GM12878 (cell line): ENCODE results near the gene CAMK2A. TPM values are rescaled to one million over a fixed set of nuclear protein-coding genes. Genes with fewer than 3 reads are reported as not detected.

Experiments used
- ATAC-seq: fragments of 200-7000 bp; cut with Tn5 transposase; 3 replicates; pipeline ENCODE4 v1.9.1; 2020; ENCODE audit warnings: mild to moderate bottlenecking, moderate library complexity
- BruUV-seq: library from RNA; stranded (reverse); fragments of 400-500 nt; replicated peaks from 2 replicates; lab custom pipeline; 2021; lab: Mats Ljungman, UMichigan
- CTCF ChIA-PET: fragments of 300-600 bp; sonication (Branson Sonifier 250); formaldehyde crosslinking; extraction: SDS; loops from one replicate; lab custom pipeline; 2021; ENCODE audit warnings: inconsistent platforms; lab: Yijun Ruan, JAX
- POLR2A ChIA-PET: fragments of 350-600 bp; formaldehyde crosslinking; extraction: SDS; loops from one replicate; lab custom pipeline; 2021; ENCODE audit warnings: inconsistent platforms; lab: Charles Lee
- RAD21 ChIA-PET: fragments of 300-600 bp; sonication (Branson Sonifier 250); formaldehyde crosslinking; loops from one replicate; lab custom pipeline; 2023; ENCODE audit warnings: antibody characterized with exemption; ENCODE audit not compliant: unreplicated experiment; lab: Charles Lee
- SMC1A ChIA-PET: fragments of 300-600 bp; sonication (Branson Sonifier 250); formaldehyde crosslinking; loops from one replicate; lab custom pipeline; 2023; ENCODE audit not compliant: unreplicated experiment, uncharacterized antibody; lab: Charles Lee
- DNase-seq: peaks from one replicate; pipeline ENCODE4 v3.0.0-alpha.2; 2011; ENCODE audit warnings: low read depth, low spot score
- FAIRE-seq: peaks from 3 replicates; lab custom pipeline; 2011; peaks lifted over from hg19 to GRCh38; lab: Jason Lieb, UNC
- H2AFZ ChIP-seq: 2 replicates; pipeline ENCODE4 v1.6.0; 2011; ENCODE audit warnings: low read depth, low read length, control low read depth; ENCODE audit not compliant: control insufficient read depth
- H3K27ac ChIP-seq: 2 replicates; pipeline ENCODE4 v1.5.1; 2011; ENCODE audit warnings: control low read depth; ENCODE audit not compliant: control insufficient read depth, insufficient read depth
- H3K27me3 ChIP-seq, 2 experiments: replicated peaks in 1 of 2; 2 replicates each; pipeline versions ENCODE4 v1.6.0 to v1.6.1; 2011; ENCODE audit warnings: low read length in 1 of 2; ENCODE audit not compliant: control insufficient read depth in 2 of 2, insufficient read depth in 2 of 2
- H3K36me3 ChIP-seq, 2 experiments: 2 replicates each; pipeline ENCODE4 v1.5.1; 2011; ENCODE audit warnings: low read length in 1 of 2; ENCODE audit not compliant: control insufficient read depth in 2 of 2, insufficient read depth in 2 of 2
- H3K4me1 ChIP-seq: 2 replicates; pipeline ENCODE4 v1.6.1; 2011; ENCODE audit warnings: mild to moderate bottlenecking, low read length, moderate library complexity, mixed read lengths; ENCODE audit not compliant: control insufficient read depth, insufficient read depth
- H3K4me2 ChIP-seq: 2 replicates; pipeline ENCODE4 v1.6.0; 2011; ENCODE audit warnings: control low read depth; ENCODE audit not compliant: control insufficient read depth, insufficient read depth
- H3K4me3 ChIP-seq: fragments of 200-600 bp; sonication (generic); 2 replicates; pipeline ENCODE4 v1.5.1; 2016
- H3K79me2 ChIP-seq: 2 replicates; pipeline ENCODE4 v1.6.0; 2011; ENCODE audit warnings: low read length; ENCODE audit not compliant: control insufficient read depth, insufficient read depth
- H3K9ac ChIP-seq: 2 replicates; pipeline ENCODE4 v1.8.0; 2011; ENCODE audit warnings: low read length, control low read depth, mixed read lengths; ENCODE audit not compliant: control insufficient read depth, insufficient read depth
- H3K9me3 ChIP-seq: replicated peaks from 3 replicates; pipeline ENCODE4 v1.5.1; 2011; ENCODE audit warnings: mild to moderate bottlenecking, low read length; ENCODE audit not compliant: control insufficient read depth, insufficient read depth
- H4K20me1 ChIP-seq: 2 replicates; pipeline ENCODE4 v1.6.0; 2011; ENCODE audit not compliant: control insufficient read depth, insufficient read depth
- CREB1 ChIP-seq: IDR thresholded peaks from 2 replicates; pipeline ENCODE4 v1.6.1; 2012; ENCODE audit warnings: low read depth, mild to moderate bottlenecking, inconsistent platforms
- GATAD2B ChIP-seq: fragments of 450-650 bp; conservative IDR thresholded peaks from 2 replicates; pipeline ENCODE4 v1.6.1; 2017; ENCODE audit warnings: low read depth, mild to moderate bottlenecking, moderate library complexity
- JUND ChIP-seq: IDR thresholded peaks from 2 replicates; pipeline ENCODE4 v1.6.1; 2012; ENCODE audit warnings: low read depth, mild to moderate bottlenecking, low read length, improper control_type of control experiment, moderate library complexity
- POLR2AphosphoS2 ChIP-seq: IDR thresholded peaks from 2 replicates; pipeline ENCODE4 v1.6.1; 2011; ENCODE audit warnings: low read depth, mild to moderate bottlenecking, low read length, improper control_type of control experiment, moderate library complexity
- SMAD1 ChIP-seq: fragments of 450-650 bp; IDR thresholded peaks from 2 replicates; pipeline ENCODE4 v1.6.1; 2018; ENCODE audit warnings: mild to moderate bottlenecking, low read depth; ENCODE audit not compliant: partially characterized antibody
- SPI1 ChIP-seq: IDR thresholded peaks from 2 replicates; pipeline ENCODE4 v1.6.1; 2011; ENCODE audit warnings: low read depth, mild to moderate bottlenecking, low read length, moderate library complexity, borderline replicate concordance; ENCODE audit not compliant: insufficient read depth
- TCF3 ChIP-seq: IDR thresholded peaks from 2 replicates; pipeline ENCODE4 v1.6.1; 2012; ENCODE audit warnings: low read depth, mild to moderate bottlenecking, low read length, borderline replicate concordance; ENCODE audit not compliant: insufficient read depth
- WGBS: methylation state at CpG from one replicate; pipeline ENCODE4 v1.1.6; 2016; ENCODE audit warnings: low lambda C conversion rate; ENCODE audit not compliant: insufficient replicate concordance, insufficient coverage; ENCODE audit errors: missing lambda C conversion rate; 5-methylcytosine and 5-hydroxymethylcytosine counted together
- in situ Hi-C: fragments of 300-500 bp; cut with MboI; formaldehyde crosslinking; loops from 9 replicates; pipeline ENCODE4 v1.14.3; 2018; ENCODE audit warnings: mixed read lengths
- intact Hi-C: fragments of 100-400 bp; cut with micrococcal nuclease; formaldehyde crosslinking; loops from one replicate; pipeline ENCODE4 v1.14.2; 2022; ENCODE audit not compliant: unreplicated experiment
- polyA plus RNA-seq, 11 experiments: library from polyadenylated mRNA; depleted of rRNA in 4 of 11; unstranded in 6 of 11; stranded (reverse) in 5 of 11; fragments of >200 nt; fragmentation: Nextera tagmentation in 4 of 11; fragmentation: Illumina TruSeq in 1 of 11; extraction: Ambion mirVana in 4 of 11; extraction: Trizol in 1 of 11; gene quantifications; 1 replicate in 1 of 11; 2 replicates in 10 of 11; pipeline versions ENCODE4 v1.2.1 to v1.2.3, GENCODE V29; 2011 to 2016; ENCODE audit warnings: inconsistent platforms in 2 of 11, missing spikeins in 2 of 11, low read depth in 1 of 11
- total RNA-seq, 4 experiments: library from RNA; depleted of rRNA in 3 of 4; stranded (reverse); fragments of >200 nt in 3 of 4; fragmentation: Illumina TruSeq in 1 of 4; extraction: Trizol in 1 of 4; gene quantifications; 2 replicates each; pipeline versions ENCODE4 v1.2.1 to v1.2.3, GENCODE V29; 2013 to 2021
- TF ChIP-seq, protein P1 (sequence below): fragments of 150-350 bp; IDR thresholded peaks from 2 replicates; pipeline ENCODE4 v1.6.1; 2016; ENCODE audit warnings: low read depth, low read length
- TF ChIP-seq, protein P2 (sequence below): fragments of 450-650 bp; IDR thresholded peaks from 2 replicates; pipeline ENCODE4 v1.6.1; 2018; ENCODE audit warnings: mild to moderate bottlenecking, low read depth, moderate library complexity; ENCODE audit not compliant: partially characterized antibody

Gene CAMK2A
- total and polyA plus RNA-seq, 10 of the 15 experiments (the other 5 are each of a cell fraction or from before 2014, with no cell fraction given) = 0.11 TPM; not detected in 9

DNA sequence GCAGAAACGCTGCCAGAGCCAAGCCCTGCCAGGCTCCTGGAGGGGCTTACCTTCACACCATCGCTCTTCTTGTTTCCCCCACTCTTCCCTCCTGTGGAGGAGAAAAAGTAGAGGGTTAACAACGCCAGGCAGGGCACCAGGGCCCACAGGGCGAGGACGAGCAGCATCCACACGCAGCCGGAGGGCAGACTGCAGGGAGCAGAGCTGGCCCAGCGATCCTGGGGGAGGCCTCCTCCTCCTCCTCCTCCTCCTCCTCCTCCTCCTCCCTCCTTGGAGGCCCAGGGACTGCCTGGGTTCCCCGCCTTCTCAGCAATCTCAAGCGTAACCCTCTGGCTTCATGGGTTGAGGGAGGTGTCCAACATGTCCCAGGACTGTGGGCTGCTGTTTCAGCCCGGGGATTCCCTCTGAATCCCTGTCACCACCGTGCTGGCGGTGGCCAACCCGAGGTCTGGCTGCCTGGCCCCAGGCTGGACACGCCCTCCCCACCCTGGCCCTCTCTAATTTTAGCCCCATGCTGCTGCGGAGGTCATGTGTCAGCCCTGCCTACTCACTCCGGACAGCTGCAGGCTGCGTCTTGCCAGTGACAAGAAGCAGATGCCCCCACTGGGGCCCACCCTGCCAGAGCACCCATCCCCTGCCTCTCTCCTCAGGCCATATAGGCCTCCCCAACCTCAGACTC is 44.3 kb downstream of the CAMK2A start:
- ATAC-seq = no peak

More for the DNA sequence above, 44.3 kb downstream of the CAMK2A start:
- Histone ChIP-seq H3K36me3 (no peaks in the 10 kb centered on the region), H3K27me3 (peaks cover 0 to 1% of the 10 kb centered on the region in 2 experiments; a peak in 1 of 4 replicates), H3K4me3 (no peak overlapping the region), H4K20me1 (no peaks in the 10 kb centered on the region), H2AFZ (no peak overlapping the region), H3K4me1 (no peaks in the 10 kb centered on the region), H3K4me2 (no peak overlapping the region), H3K9me3 (no peaks in the 10 kb centered on the region), H3K27ac (no peak overlapping the region), H3K79me2 (no peaks in the 10 kb centered on the region), H3K9ac (no peak overlapping the region)
- TF ChIP-seq POLR2AphosphoS2 (no peak), CREB1 (no peak), SMAD1 (no peak), TCF3 (no peak), GATAD2B (no peak), JUND (no peak), SPI1 (no peak)
- TF ChIP-seq, protein P1, sequence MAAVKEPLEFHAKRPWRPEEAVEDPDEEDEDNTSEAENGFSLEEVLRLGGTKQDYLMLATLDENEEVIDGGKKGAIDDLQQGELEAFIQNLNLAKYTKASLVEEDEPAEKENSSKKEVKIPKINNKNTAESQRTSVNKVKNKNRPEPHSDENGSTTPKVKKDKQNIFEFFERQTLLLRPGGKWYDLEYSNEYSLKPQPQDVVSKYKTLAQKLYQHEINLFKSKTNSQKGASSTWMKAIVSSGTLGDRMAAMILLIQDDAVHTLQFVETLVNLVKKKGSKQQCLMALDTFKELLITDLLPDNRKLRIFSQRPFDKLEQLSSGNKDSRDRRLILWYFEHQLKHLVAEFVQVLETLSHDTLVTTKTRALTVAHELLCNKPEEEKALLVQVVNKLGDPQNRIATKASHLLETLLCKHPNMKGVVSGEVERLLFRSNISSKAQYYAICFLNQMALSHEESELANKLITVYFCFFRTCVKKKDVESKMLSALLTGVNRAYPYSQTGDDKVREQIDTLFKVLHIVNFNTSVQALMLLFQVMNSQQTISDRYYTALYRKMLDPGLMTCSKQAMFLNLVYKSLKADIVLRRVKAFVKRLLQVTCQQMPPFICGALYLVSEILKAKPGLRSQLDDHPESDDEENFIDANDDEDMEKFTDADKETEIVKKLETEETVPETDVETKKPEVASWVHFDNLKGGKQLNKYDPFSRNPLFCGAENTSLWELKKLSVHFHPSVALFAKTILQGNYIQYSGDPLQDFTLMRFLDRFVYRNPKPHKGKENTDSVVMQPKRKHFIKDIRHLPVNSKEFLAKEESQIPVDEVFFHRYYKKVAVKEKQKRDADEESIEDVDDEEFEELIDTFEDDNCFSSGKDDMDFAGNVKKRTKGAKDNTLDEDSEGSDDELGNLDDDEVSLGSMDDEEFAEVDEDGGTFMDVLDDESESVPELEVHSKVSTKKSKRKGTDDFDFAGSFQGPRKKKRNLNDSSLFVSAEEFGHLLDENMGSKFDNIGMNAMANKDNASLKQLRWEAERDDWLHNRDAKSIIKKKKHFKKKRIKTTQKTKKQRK = no peak
- TF ChIP-seq, protein P2, sequence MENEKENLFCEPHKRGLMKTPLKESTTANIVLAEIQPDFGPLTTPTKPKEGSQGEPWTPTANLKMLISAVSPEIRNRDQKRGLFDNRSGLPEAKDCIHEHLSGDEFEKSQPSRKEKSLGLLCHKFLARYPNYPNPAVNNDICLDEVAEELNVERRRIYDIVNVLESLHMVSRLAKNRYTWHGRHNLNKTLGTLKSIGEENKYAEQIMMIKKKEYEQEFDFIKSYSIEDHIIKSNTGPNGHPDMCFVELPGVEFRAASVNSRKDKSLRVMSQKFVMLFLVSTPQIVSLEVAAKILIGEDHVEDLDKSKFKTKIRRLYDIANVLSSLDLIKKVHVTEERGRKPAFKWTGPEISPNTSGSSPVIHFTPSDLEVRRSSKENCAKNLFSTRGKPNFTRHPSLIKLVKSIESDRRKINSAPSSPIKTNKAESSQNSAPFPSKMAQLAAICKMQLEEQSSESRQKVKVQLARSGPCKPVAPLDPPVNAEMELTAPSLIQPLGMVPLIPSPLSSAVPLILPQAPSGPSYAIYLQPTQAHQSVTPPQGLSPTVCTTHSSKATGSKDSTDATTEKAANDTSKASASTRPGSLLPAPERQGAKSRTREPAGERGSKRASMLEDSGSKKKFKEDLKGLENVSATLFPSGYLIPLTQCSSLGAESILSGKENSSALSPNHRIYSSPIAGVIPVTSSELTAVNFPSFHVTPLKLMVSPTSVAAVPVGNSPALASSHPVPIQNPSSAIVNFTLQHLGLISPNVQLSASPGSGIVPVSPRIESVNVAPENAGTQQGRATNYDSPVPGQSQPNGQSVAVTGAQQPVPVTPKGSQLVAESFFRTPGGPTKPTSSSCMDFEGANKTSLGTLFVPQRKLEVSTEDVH = no peak
- intact Hi-C loops (no loop called here), in situ Hi-C loops (no loop called here)
- DNase-seq (no peak), FAIRE-seq (no peak)
- CTCF ChIA-PET = no interaction called here
- POLR2A ChIA-PET = no interaction called here
- BruUV-seq = no TSS peak
- 30% methylated on average over 18 of the region's 18 CpGs for WGBS
- SMC1A ChIA-PET = no interaction called here
- RAD21 ChIA-PET = no interaction called here
